HFFc6 (cell line): ENCODE results near the gene HCFC2. TPM values are rescaled to one million over a fixed set of nuclear protein-coding genes. Genes with fewer than 3 reads are reported as not detected.

Experiments
- DNase-seq: peaks from one replicate; pipeline ENCODE4 v3.0.0-alpha.2; 2018
- H3K27ac Mint-ChIP-seq: 2 replicates; pipeline ENCODE4 v1.8.0; 2020; ENCODE audit warnings: mild to moderate bottlenecking, mixed read lengths
- H3K27me3 Mint-ChIP-seq: 2 replicates; pipeline ENCODE4 v1.8.0; 2021; ENCODE audit warnings: mild to moderate bottlenecking, moderate library complexity, mixed read lengths; ENCODE audit not compliant: insufficient read depth
- H3K36me3 Mint-ChIP-seq: 2 replicates; pipeline ENCODE4 v1.8.0; 2021; ENCODE audit warnings: low read depth, mixed read lengths
- H3K4me1 Mint-ChIP-seq: 2 replicates; pipeline ENCODE4 v1.8.0; 2020; ENCODE audit warnings: low read depth, mixed read lengths
- H3K4me3 Mint-ChIP-seq: 2 replicates; pipeline ENCODE4 v1.8.0; 2020; ENCODE audit warnings: mild to moderate bottlenecking, moderate library complexity, mixed read lengths
- H3K9me3 Mint-ChIP-seq: 2 replicates; pipeline ENCODE4 v1.8.0; 2020; ENCODE audit warnings: mild to moderate bottlenecking, mixed read lengths
- total RNA-seq, 6 experiments: library from RNA; stranded (reverse); fragmentation: NEBNext Ultra II Directional; extraction: Animal tissue kit (Norgen Biotek cat#: 25700); gene quantifications; 2 replicates in 1 of 6; 3 replicates in 5 of 6; pipeline ENCODE4 v1.2.3, GENCODE V29; 2021
- TF ChIP-seq, protein P1 (sequence below): fragments of 200-600 bp; sonication (generic); IDR thresholded peaks from 2 replicates; pipeline ENCODE4 v1.5.0; 2021; ENCODE audit warnings: antibody characterized with exemption, mild to moderate bottlenecking

HCFC2 gene
- total RNA-seq, 6 experiments from 2014 or later = 19.6 to 23.8 (median 21.9) TPM

- TF ChIP-seq, protein P1, sequence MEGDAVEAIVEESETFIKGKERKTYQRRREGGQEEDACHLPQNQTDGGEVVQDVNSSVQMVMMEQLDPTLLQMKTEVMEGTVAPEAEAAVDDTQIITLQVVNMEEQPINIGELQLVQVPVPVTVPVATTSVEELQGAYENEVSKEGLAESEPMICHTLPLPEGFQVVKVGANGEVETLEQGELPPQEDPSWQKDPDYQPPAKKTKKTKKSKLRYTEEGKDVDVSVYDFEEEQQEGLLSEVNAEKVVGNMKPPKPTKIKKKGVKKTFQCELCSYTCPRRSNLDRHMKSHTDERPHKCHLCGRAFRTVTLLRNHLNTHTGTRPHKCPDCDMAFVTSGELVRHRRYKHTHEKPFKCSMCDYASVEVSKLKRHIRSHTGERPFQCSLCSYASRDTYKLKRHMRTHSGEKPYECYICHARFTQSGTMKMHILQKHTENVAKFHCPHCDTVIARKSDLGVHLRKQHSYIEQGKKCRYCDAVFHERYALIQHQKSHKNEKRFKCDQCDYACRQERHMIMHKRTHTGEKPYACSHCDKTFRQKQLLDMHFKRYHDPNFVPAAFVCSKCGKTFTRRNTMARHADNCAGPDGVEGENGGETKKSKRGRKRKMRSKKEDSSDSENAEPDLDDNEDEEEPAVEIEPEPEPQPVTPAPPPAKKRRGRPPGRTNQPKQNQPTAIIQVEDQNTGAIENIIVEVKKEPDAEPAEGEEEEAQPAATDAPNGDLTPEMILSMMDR = no peak
- H3K27ac Mint-ChIP-seq = no peak overlapping the region
- H3K27me3 Mint-ChIP-seq = no peaks in the 10 kb centered on the region
These were observed 58.0 kb downstream of the HCFC2 start for GRCh38 chr12:104122298-104122697.

GRCh38 chr12:104126548-104126947, 62.2 kb downstream of the HCFC2 start:
- no peaks in the 10 kb centered on the region for H3K27me3 Mint-ChIP-seq
- peaks cover 48% of the 10 kb centered on the region for H3K36me3 Mint-ChIP-seq
- TF ChIP-seq, protein P1 = no peak
- H3K4me1 Mint-ChIP-seq = peaks cover 30% of the 10 kb centered on the region
- peak overlapping the region; percentile 10; the same call in 1 of the 2 replicates for H3K27ac Mint-ChIP-seq
- H3K9me3 Mint-ChIP-seq = no peaks in the 10 kb centered on the region
- H3K4me3 Mint-ChIP-seq = no peak overlapping the region
- no peak for DNase-seq

More at GRCh38 chr12:104122298-104122697, 58.0 kb downstream of the HCFC2 start:
- Mint-ChIP-seq H3K4me1 (peaks cover 56% of the 10 kb centered on the region), H3K4me3 (no peak overlapping the region), H3K9me3 (no peaks in the 10 kb centered on the region), H3K36me3 (peaks cover 50% of the 10 kb centered on the region)
- DNase-seq = no peak

DNA sequence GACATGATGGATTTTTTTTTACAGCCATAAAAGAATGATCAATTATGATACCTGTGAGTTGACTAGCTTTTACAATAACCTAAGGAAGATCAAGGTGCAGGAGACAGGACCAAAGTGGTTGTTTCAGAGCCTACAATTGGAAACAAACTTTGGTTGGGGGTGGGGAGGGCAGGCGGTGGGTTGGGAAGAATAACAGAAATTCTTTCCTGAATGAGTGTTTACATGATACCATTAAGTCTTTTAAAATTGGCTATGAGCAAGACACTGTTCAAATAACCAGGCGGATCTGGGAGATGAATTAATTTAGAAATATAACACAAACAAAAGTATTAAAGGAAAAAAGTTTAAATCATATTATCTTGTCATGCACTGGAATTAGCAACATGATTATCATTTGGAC, 66.4 kb downstream of the HCFC2 start:
- H3K4me1 Mint-ChIP-seq = no peaks in the 10 kb centered on the region; the same call in none of the 2 replicates
- peak overlapping the region; percentile 64 for H3K27ac Mint-ChIP-seq
- H3K27me3 Mint-ChIP-seq = no peaks in the 10 kb centered on the region
- H3K4me3 Mint-ChIP-seq = peak overlapping the region; percentile 61
- TF ChIP-seq, protein P1 = no peak
- DNase-seq = no peak
- H3K9me3 Mint-ChIP-seq = no peaks in the 10 kb centered on the region
- H3K36me3 Mint-ChIP-seq = peaks cover 32% of the 10 kb centered on the region

DNA sequence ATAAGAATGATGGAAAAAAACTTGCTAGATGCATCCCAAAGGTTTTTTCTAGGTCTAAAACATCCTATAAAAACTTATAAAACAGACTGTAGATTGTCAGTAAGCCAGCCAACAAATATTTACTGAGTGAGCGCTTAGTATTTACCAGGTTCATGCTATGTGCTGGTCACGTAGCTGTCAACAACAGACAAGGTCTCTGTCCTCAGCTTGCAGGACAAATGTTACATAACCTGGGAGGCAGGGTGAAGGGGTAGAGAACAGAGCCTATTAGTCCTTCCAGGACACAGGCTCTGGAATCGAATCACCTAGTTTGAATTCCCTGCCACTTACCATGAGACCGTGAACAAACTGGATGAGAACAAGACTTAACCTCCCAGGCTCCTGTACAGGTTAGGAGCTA, 67.3 kb downstream of the HCFC2 start:
- Mint-ChIP-seq H3K4me1 (no peaks in the 10 kb centered on the region; the same call in none of the 2 replicates), H3K9me3 (no peaks in the 10 kb centered on the region), H3K27me3 (no peaks in the 10 kb centered on the region), H3K27ac (peak overlapping the region; percentile 64), H3K36me3 (peaks cover 24% of the 10 kb centered on the region), H3K4me3 (peak overlapping the region; percentile 61; the same call in 1 of the 2 replicates)
- no peak for DNase-seq
- TF ChIP-seq, protein P1 = no peak

DNA sequence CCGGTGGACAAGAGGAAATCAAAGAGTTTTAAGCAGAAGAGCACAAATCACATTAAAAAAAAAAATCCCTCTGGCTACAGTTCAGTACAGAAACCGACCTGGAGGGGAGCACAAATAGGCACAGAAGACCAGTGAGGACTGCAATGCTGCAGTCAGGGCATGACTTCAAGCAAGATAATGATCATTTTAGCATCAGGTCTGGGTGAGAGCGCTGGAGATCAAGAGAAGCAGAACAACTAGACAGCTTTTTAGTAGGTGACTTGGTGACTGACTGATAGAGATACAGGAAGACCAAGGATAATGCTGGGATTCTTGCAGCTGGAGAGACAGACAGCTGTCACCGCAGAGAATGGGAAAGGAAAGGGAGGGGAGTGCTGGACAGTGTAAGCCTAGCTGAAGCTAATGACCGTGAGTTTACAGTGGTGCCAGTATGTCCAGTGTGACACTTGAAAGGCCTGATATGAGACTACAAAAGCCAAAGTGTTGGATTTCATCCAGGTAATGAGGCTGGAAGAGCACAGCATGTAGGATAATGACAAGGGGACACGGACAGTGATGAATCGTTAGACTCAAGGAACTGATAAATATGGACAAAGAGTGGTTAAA, 68.1 kb downstream of the HCFC2 start:
- TF ChIP-seq, protein P1 = no peak
- H3K27ac Mint-ChIP-seq = no peak overlapping the region

More for the DNA sequence above, 68.1 kb downstream of the HCFC2 start:
- peaks cover 24% of the 10 kb centered on the region for H3K36me3 Mint-ChIP-seq
- H3K4me1 Mint-ChIP-seq = no peaks in the 10 kb centered on the region; the same call in none of the 2 replicates
- H3K9me3 Mint-ChIP-seq = no peaks in the 10 kb centered on the region
- DNase-seq = no peak
- H3K4me3 Mint-ChIP-seq = no peak overlapping the region; the same call in 1 of the 2 replicates
- no peaks in the 10 kb centered on the region for H3K27me3 Mint-ChIP-seq
